Stimulated activated CD4-positive, alpha-beta T cell treated with anti-CD3 and anti-CD28 coated beads, Interleukin-12 subunit alpha, Interleukin-12 subunit beta, amount 100 ng/mL, for 24 hours (primary cell): ENCODE data around the gene RAD23A.
"Not testable (repeated sequence)": the region's sequence is repeated elsewhere in the genome, so short reads cannot be mapped to it uniquely, and the experiment has no call there.

Experiments used
- DNase-seq, 2 experiments: peaks; one replicate each; pipeline ENCODE4 v3.0.0-alpha.2; 2020; ENCODE audit warnings: low read depth in 2 of 2

Gene RAD23A

GRCh38 chr19:12955575-12955974, 9.9 kb downstream of the RAD23A start:
- not testable (repeated sequence) for DNase-seq

GRCh38 chr19:12955996-12956395, 10.3 kb downstream of the RAD23A start:
- no peak for DNase-seq

- DNase-seq = peak; percentile 74 to 79
These were observed 11.1 kb downstream of the RAD23A start, which contains the start of gene GADD45GIP1 for GRCh38 chr19:12956446-12957388. Gene GADD45GIP1 (minus strand): TSS chr19:12957223. CDS start chr19:12957212, 11 bp downstream.

- DNase-seq = not testable (repeated sequence)
These were observed 11.8 kb downstream of the RAD23A start for GRCh38 chr19:12957389-12957952.

- DNase-seq = no peak
These were observed 13.8 kb downstream of the RAD23A start for GRCh38 chr19:12959481-12959880.

GRCh38 chr19:12965017-12965811, 19.6 kb downstream of the RAD23A start:
- peak; percentile 65 to 85 for DNase-seq

GRCh38 chr19:12965812-12966135, 20.1 kb downstream of the RAD23A start:
- no peak for DNase-seq

GRCh38 chr19:12967907-12968306, 22.2 kb downstream of the RAD23A start:
- DNase-seq = no peak

GRCh38 chr19:12969292-12969988, 23.8 kb downstream of the RAD23A start, which contains the start of gene DAND5:
Gene DAND5 (plus strand): TSS chr19:12969576. CDS start chr19:12969661, 85 bp downstream.
- no peak for DNase-seq

GRCh38 chr19:12970070-12970820, 24.6 kb downstream of the RAD23A start:
- DNase-seq = no peak

GRCh38 chr19:12973236-12973635, 27.6 kb downstream of the RAD23A start:
- DNase-seq = no peak

GRCh38 chr19:12974301-12975220, 28.9 kb downstream of the RAD23A start:
- no peak for DNase-seq

GRCh38 chr19:12975221-12975741, 29.6 kb downstream of the RAD23A start:
- no peak for DNase-seq

- DNase-seq = not testable (repeated sequence)
These were observed 30.4 kb downstream of the RAD23A start for GRCh38 chr19:12976109-12976508.

- no peak for DNase-seq
These were observed 34.3 kb downstream of the RAD23A start for GRCh38 chr19:12979974-12980373.

GRCh38 chr19:12982648-12983047, 37.0 kb downstream of the RAD23A start:
- no peak for DNase-seq

GRCh38 chr19:12983091-12983490, 37.4 kb downstream of the RAD23A start:
- no peak for DNase-seq

- DNase-seq = peak; percentile 69 to 72
These were observed 38.0 kb downstream of the RAD23A start for GRCh38 chr19:12983542-12984142.

GRCh38 chr19:12984143-12984627, 38.5 kb downstream of the RAD23A start:
- DNase-seq = no peak
